GM10248 (cell line): ENCODE results near the gene ITPKB.
"Not testable (repeated sequence)": the region's sequence is repeated elsewhere in the genome, so short reads cannot be mapped to it uniquely, and the experiment has no call there.

ENCODE experiments used
- CTCF ChIA-PET: fragments of 300-600 bp; sonication (Branson Sonifier 250); formaldehyde crosslinking; extraction: SDS; loops from one replicate; lab custom pipeline; 2021; ENCODE audit warnings: antibody characterized with exemption; lab: Yijun Ruan, JAX
- POLR2A ChIA-PET: fragments of 350-650 bp; sonication (Branson Sonifier 250); formaldehyde crosslinking; extraction: SDS; loops from one replicate; lab custom pipeline; 2020; ENCODE audit warnings: antibody characterized with exemption; lab: Yijun Ruan, JAX
- DNase-seq: peaks from one replicate; pipeline ENCODE4 v3.0.0; 2012; ENCODE audit errors: extremely low spot score
- CTCF ChIP-seq: IDR thresholded peaks from 2 replicates; pipeline ENCODE4 v1.5.1; 2012; ENCODE audit warnings: mild to moderate bottlenecking, low read depth; ENCODE audit errors: extremely low read depth, missing control alignments, control extremely low read depth

Gene ITPKB

GRCh38 chr1:226600254-226600653, 138.8 kb downstream of the ITPKB start:
- TF ChIP-seq CTCF: no peak
- DNase-seq: no peak
- ChIA-PET CTCF (interaction anchor here (1.4 to 2.7 kb wide), 2 partner anchors 9 to 13 kb away, joined by 3 to 13 read pairs; no protein-coding TSS in a partner anchor), POLR2A (no interaction called here)

- ChIA-PET CTCF (interaction anchor here (2.7 kb wide), 1 partner anchor 10 kb away, joined by 13 read pairs; no protein-coding TSS in a partner anchor), POLR2A (no interaction called here)
- TF ChIP-seq CTCF: no peak
- DNase-seq: no peak
These were observed 139.3 kb downstream of the ITPKB start for GRCh38 chr1:226599636-226600238.

- CTCF ChIA-PET: interaction anchor here (2.7 kb wide), 1 partner anchor 10 kb away, joined by 13 read pairs; no protein-coding TSS in a partner anchor
- DNase-seq, POLR2A ChIA-PET: not testable (repeated sequence)
These were observed 140.1 kb downstream of the ITPKB start for GRCh38 chr1:226598955-226599354.

- DNase-seq: no peak
- ChIA-PET CTCF (interaction anchor here (1.3 kb wide), 1 partner anchor 12 kb away, joined by 4 read pairs; no protein-coding TSS in a partner anchor), POLR2A (no interaction called here)
- TF ChIP-seq CTCF: no peak
These were observed 140.6 kb downstream of the ITPKB start for GRCh38 chr1:226598455-226598849.

- no peak for DNase-seq
- ChIA-PET POLR2A (no interaction called here), CTCF (interaction anchor here (1.3 to 1.6 kb wide), 3 partner anchors 11 to 15 kb away, joined by 4 to 10 read pairs (median 5); no protein-coding TSS in a partner anchor)
- TF ChIP-seq CTCF: no peak
These were observed 141.2 kb downstream of the ITPKB start for GRCh38 chr1:226597616-226598454.

GRCh38 chr1:226596531-226597165, 142.4 kb downstream of the ITPKB start:
- ChIA-PET CTCF (interaction anchor here (1.5 to 1.6 kb wide), 2 partner anchors 12 to 17 kb away, joined by 5 to 10 read pairs; no protein-coding TSS in a partner anchor), POLR2A (no interaction called here)
- DNase-seq: no peak
- no peak for TF ChIP-seq CTCF

GRCh38 chr1:226593541-226593940, 145.5 kb downstream of the ITPKB start:
- CTCF ChIA-PET: interaction anchor here (0.8 to 1.4 kb wide), 4 partner anchors 9 to 33 kb away, joined by 3 to 5 read pairs (median 3); no protein-coding TSS in a partner anchor
- POLR2A ChIA-PET: no interaction called here
- DNase-seq: no peak
- TF ChIP-seq CTCF: no peak
